ENCODE measurements around the gene BORA.
"Not testable (repeated sequence)": the region's sequence is repeated elsewhere in the genome, so short reads cannot be mapped to it uniquely, and the experiment has no call there.

The BORA gene

GRCh38 chr13:72727417-72728289 lies at the start of gene BORA, which contains the start of gene MZT1:
Gene BORA, plus strand, starts transcription at chr13:72727923. Its CDS starts 1,018 bp downstream, at chr13:72728941.
Gene MZT1, minus strand, starts transcription at chr13:72727629. Its CDS starts 27 bp downstream, at chr13:72727602.
- Mint-ChIP-seq H3K36me3 (peaks cover 19% of the 10 kb centered on the region), H3K27me3 (no peaks in the 10 kb centered on the region), H3K4me3 (peak within 1 kb of the TSS; percentile 98), H3K27ac (peak within 1 kb of the TSS; percentile 91), H3K9me3 (no peaks in the 10 kb centered on the region), H3K4me1 (peaks cover 27% of the 10 kb centered on the region)
- DNase-seq (ENCODE audit: low spot score in 2 of 2) (peak; percentile 87 to 91), ATAC-seq (ENCODE audit: low read depth) (peak; percentile 91)

DNA sequence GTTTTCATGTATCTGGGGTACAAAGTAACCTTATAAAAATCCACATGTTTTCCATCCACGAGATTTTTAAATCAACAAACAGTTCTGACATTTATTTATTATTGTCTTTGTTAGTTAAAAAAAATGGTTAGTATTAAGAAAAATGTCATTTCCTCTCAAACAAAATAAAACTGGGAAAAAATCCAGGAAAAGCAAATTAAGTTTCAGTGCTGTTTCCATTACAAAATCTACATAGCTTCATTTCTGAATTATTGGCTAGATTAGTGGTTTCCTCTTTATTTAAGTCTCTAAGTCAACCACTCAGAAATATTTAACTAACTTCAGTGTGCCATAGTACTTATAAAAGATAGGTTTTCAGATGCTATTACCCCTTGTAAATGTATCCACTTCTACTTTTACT lies 49.4 kb upstream of the BORA start:
- Mint-ChIP-seq H3K9me3 (no peaks in the 10 kb centered on the region), H3K4me1 (no peaks in the 10 kb centered on the region), H3K27ac (no peak overlapping the region), H3K4me3 (no peak overlapping the region), H3K27me3 (peaks cover 7% of the 10 kb centered on the region), H3K36me3 (no peaks in the 10 kb centered on the region)
- ATAC-seq (ENCODE audit: low read depth), result no peak
- DNase-seq (ENCODE audit: low spot score in 2 of 2), result no peak

DNA sequence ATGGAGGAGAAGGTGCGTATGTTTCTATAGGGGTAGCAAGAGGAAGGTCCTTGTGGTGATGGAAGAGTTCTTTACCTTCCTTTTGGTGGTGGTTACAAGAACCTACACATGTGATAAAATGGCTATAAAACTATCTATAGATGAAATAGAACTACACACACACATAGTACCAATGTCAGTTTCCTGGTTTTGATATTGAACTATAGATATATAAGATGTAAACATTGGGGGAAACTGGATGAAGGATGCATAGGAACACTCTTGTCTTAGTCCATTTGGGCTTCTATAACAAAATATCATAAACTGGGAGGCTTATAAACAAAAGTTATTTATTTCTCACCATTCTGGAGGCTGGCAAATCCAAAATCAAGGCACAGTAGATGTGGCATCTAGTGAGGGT lies 47.4 kb upstream of the BORA start:
- DNase-seq (ENCODE audit: low spot score in 2 of 2) (no peak), ATAC-seq (ENCODE audit: low read depth) (no peak)
- Mint-ChIP-seq H3K4me1 (no peaks in the 10 kb centered on the region), H3K36me3 (no peaks in the 10 kb centered on the region), H3K27ac (no peak overlapping the region), H3K27me3 (peaks cover 1% of the 10 kb centered on the region), H3K4me3 (no peak overlapping the region), H3K9me3 (no peaks in the 10 kb centered on the region)

- Mint-ChIP-seq H3K36me3 (no peaks in the 10 kb centered on the region), H3K9me3 (no peaks in the 10 kb centered on the region), H3K4me1 (no peaks in the 10 kb centered on the region), H3K4me3 (no peak overlapping the region), H3K27me3 (peaks cover 2% of the 10 kb centered on the region), H3K27ac (no peak overlapping the region)
- DNase-seq (ENCODE audit: low spot score in 2 of 2) (no peak), ATAC-seq (ENCODE audit: low read depth) (no peak)
Measured at GRCh38 chr13:72686766-72687165, 41.0 kb upstream of the BORA start.

DNA sequence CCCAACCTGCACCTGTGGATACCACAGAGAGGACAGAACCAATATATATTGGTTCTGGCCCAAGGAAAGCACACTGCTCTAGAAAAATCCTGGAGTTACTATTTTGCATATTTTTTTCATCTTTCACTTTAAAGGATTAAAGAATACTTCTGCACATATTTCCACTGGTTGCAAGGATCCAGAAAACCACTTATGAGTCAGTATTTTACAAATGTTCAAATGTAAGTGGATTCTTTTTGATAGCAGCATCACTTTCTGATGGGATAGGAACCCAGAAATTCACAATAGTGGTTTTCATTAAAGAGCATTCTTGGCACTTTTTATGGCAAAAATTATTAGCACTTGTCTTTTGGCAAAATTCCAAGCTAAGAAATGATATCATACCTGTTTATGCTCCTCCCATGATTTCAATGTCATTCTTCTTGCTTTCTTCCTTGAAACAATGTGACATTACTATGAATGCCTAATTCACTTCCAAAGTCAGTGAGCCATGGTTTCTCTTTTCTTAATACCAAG lies 38.5 kb upstream of the BORA start:
- H3K27ac Mint-ChIP-seq, result no peak overlapping the region
- H3K9me3 Mint-ChIP-seq, result peaks cover 3% of the 10 kb centered on the region
- H3K36me3 Mint-ChIP-seq, result no peaks in the 10 kb centered on the region
- peaks cover 2% of the 10 kb centered on the region for H3K27me3 Mint-ChIP-seq
- no peaks in the 10 kb centered on the region for H3K4me1 Mint-ChIP-seq
- no peak overlapping the region for H3K4me3 Mint-ChIP-seq
- DNase-seq (ENCODE audit: low spot score in 2 of 2), result no peak
- no peak for ATAC-seq (ENCODE audit: low read depth)

GRCh38 chr13:72692884-72693514 lies 34.7 kb upstream of the BORA start:
- H3K36me3 Mint-ChIP-seq, result no peaks in the 10 kb centered on the region
- H3K27ac Mint-ChIP-seq, result no peak overlapping the region
- no peak overlapping the region for H3K4me3 Mint-ChIP-seq
- DNase-seq (ENCODE audit: low spot score in 2 of 2), result no peak
- peaks cover under 1% of the 10 kb centered on the region for H3K27me3 Mint-ChIP-seq
- no peaks in the 10 kb centered on the region for H3K4me1 Mint-ChIP-seq
- peaks cover 3% of the 10 kb centered on the region for H3K9me3 Mint-ChIP-seq
- no peak for ATAC-seq (ENCODE audit: low read depth)

GRCh38 chr13:72693832-72694231 lies 33.9 kb upstream of the BORA start:
- ATAC-seq (ENCODE audit: low read depth) (no peak), DNase-seq (ENCODE audit: low spot score in 2 of 2) (no peak)
- H3K9me3 Mint-ChIP-seq, result peaks cover 3% of the 10 kb centered on the region
- no peak overlapping the region for H3K27ac Mint-ChIP-seq
- H3K4me3 Mint-ChIP-seq, result no peak overlapping the region
- H3K4me1 Mint-ChIP-seq, result no peaks in the 10 kb centered on the region
- no peaks in the 10 kb centered on the region for H3K27me3 Mint-ChIP-seq
- no peaks in the 10 kb centered on the region for H3K36me3 Mint-ChIP-seq

GRCh38 chr13:72694314-72694713 lies 33.4 kb upstream of the BORA start:
- H3K27ac Mint-ChIP-seq, result no peak overlapping the region
- no peak for DNase-seq (ENCODE audit: low spot score in 2 of 2)
- H3K27me3 Mint-ChIP-seq, result no peaks in the 10 kb centered on the region
- ATAC-seq (ENCODE audit: low read depth), result no peak
- no peaks in the 10 kb centered on the region for H3K36me3 Mint-ChIP-seq
- no peak overlapping the region for H3K4me3 Mint-ChIP-seq
- H3K4me1 Mint-ChIP-seq, result no peaks in the 10 kb centered on the region
- H3K9me3 Mint-ChIP-seq, result peaks cover 3% of the 10 kb centered on the region

DNA sequence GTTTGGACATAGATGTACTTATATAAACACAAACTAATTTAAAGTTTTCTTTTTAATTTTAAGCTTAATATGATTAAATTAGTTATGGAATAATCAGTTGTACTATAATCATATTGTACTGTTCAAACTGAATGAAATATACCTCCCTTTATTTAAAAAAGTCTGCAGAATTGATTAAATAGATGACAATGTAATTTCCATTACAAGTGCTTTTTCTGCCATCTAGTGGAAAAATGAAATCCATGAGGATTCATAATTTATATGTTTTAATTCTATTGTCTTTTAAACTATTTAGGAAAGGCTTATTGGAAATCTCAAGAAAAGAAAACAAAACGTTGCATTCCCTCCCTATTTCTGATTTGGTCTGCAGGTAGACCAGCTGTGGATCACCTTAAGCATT lies 31.1 kb upstream of the BORA start:
- DNase-seq (ENCODE audit: low spot score in 2 of 2) (no peak), ATAC-seq (ENCODE audit: low read depth) (no peak)
- H3K27ac Mint-ChIP-seq, result no peak overlapping the region
- H3K36me3 Mint-ChIP-seq, result no peaks in the 10 kb centered on the region
- no peaks in the 10 kb centered on the region for H3K4me1 Mint-ChIP-seq
- peaks cover 3% of the 10 kb centered on the region for H3K9me3 Mint-ChIP-seq
- H3K4me3 Mint-ChIP-seq, result no peak overlapping the region
- no peaks in the 10 kb centered on the region for H3K27me3 Mint-ChIP-seq

DNA sequence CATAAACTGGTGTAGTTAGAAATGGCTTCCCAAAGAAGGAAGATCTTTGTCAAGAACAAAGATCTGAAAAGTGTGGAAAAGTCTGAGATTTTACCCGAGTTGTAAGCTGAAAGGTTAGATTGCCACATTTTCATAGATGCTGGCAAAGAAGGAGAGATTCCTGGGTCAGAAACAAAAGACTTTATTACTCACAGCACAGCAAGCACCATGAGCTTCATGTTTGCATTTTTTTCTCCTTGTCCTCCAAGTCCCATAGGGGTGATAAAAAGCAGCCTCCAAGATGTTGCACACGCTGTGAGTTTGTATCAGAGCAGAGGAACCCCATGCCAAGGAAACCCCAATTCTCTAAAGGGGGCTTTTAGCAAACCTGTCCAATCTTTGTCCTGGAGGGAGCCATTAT lies 29.6 kb upstream of the BORA start:
- Mint-ChIP-seq H3K4me1 (no peaks in the 10 kb centered on the region), H3K27ac (no peak overlapping the region), H3K9me3 (no peaks in the 10 kb centered on the region), H3K4me3 (no peak overlapping the region), H3K27me3 (no peaks in the 10 kb centered on the region), H3K36me3 (no peaks in the 10 kb centered on the region)
- DNase-seq (ENCODE audit: low spot score in 2 of 2) (no peak), ATAC-seq (ENCODE audit: low read depth) (no peak)

DNA sequence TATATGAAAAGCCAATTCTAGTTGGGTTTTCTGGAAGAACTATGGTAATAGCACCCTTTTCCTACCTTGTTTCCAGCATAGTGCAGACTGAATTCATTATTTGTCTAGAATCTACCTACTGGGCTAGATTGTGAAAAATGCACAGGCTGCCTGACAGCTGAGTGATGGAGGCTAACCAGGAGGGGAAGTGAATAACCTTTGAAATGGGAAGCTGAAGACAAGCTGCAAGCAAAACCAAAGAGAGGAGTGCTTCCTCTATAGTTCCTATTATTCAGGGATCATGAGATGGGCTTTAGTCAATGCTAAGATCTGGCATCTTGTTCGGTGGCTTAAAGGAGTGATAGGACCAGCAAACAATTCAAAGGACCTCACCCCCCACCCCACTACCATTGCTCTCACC lies 27.2 kb upstream of the BORA start:
- Mint-ChIP-seq H3K27ac (no peak overlapping the region), H3K4me3 (no peak overlapping the region)
- ATAC-seq (ENCODE audit: low read depth), result no peak

DNA sequence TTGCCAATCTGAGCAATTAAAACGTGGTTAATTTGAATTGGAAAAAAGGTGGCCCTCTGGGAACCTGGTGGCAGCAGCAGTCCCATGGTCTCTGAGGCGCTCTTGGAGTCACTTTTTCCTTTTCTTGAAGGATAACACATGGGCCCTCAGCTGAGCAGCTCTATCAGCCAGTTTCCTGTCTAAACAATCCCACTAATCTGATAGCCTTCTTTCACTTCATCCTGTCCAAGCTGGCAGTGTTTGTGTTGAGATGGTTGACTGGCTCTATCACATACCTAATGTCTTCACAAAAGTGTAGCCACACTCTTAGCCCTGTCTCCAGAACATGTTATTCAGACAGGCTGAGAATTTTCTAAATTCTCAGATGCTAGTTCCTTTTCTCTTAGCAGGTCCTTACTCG lies 10.9 kb upstream of the BORA start:
- ATAC-seq (ENCODE audit: low read depth), result no peak
- Mint-ChIP-seq H3K4me1 (peaks cover 12% of the 10 kb centered on the region), H3K27ac (no peak overlapping the region), H3K36me3 (peaks cover 54% of the 10 kb centered on the region), H3K4me3 (no peak overlapping the region), H3K27me3 (no peaks in the 10 kb centered on the region), H3K9me3 (peaks cover 4% of the 10 kb centered on the region)
- no peak for DNase-seq (ENCODE audit: low spot score in 2 of 2)

More for the DNA sequence above, 27.2 kb upstream of the BORA start:
- no peaks in the 10 kb centered on the region for H3K9me3 Mint-ChIP-seq
- H3K36me3 Mint-ChIP-seq, result peaks cover 1% of the 10 kb centered on the region
- DNase-seq (ENCODE audit: low spot score in 2 of 2), result no peak
- no peaks in the 10 kb centered on the region for H3K4me1 Mint-ChIP-seq
- H3K27me3 Mint-ChIP-seq, result no peaks in the 10 kb centered on the region

DNA sequence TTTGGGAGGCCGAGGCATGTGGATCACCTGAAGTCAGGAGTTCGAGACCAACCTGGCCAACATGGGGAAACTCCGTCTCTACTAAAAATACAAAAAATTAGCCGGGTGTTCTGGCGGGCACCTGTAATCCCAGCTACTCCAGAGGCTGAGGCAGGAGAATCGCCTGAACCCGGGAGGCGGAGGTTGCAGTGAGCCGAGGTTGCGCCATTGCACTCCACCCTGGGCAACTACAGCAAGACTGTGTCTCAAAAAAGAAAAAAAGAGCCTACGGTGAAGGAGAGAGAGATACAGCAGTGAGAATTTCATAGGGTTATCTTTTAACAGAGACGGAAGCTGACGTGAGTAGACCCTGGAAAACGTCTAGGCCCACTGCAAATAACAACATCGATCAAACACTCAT lies 1.5 kb upstream of the BORA start:
- not testable (repeated sequence) for ATAC-seq (ENCODE audit: low read depth); DNase-seq (ENCODE audit: low spot score in 2 of 2); H3K9me3 Mint-ChIP-seq; H3K27me3 Mint-ChIP-seq
- H3K4me1 Mint-ChIP-seq, result peaks cover 34% of the 10 kb centered on the region
- H3K4me3 Mint-ChIP-seq, result peak overlapping the region; percentile 71
- peaks cover 18% of the 10 kb centered on the region for H3K36me3 Mint-ChIP-seq
- H3K27ac Mint-ChIP-seq, result peak overlapping the region; percentile 91

- Mint-ChIP-seq H3K4me1 (peaks cover 32% of the 10 kb centered on the region), H3K36me3 (peaks cover 17% of the 10 kb centered on the region), H3K27me3 (no peaks in the 10 kb centered on the region), H3K9me3 (no peaks in the 10 kb centered on the region), H3K4me3 (peak overlapping the region; percentile 98), H3K27ac (peak overlapping the region; percentile 91)
- DNase-seq (ENCODE audit: low spot score in 2 of 2) (peak in 1 of 2 donors; percentile 15), ATAC-seq (ENCODE audit: low read depth) (peak; percentile 10)
Measured at GRCh38 chr13:72726726-72727416, 852 bp upstream of the BORA start.

Measured in memory B cell (primary cell).